ENCODE results near the gene SLC25A26. TPM values are rescaled to one million over a fixed set of nuclear protein-coding genes. Genes with fewer than 3 reads are reported as not detected.

SLC25A26 gene
- total and polyA plus RNA-seq, 9 donors = 17.3 to 32.3 (median 22.6) TPM

DNA sequence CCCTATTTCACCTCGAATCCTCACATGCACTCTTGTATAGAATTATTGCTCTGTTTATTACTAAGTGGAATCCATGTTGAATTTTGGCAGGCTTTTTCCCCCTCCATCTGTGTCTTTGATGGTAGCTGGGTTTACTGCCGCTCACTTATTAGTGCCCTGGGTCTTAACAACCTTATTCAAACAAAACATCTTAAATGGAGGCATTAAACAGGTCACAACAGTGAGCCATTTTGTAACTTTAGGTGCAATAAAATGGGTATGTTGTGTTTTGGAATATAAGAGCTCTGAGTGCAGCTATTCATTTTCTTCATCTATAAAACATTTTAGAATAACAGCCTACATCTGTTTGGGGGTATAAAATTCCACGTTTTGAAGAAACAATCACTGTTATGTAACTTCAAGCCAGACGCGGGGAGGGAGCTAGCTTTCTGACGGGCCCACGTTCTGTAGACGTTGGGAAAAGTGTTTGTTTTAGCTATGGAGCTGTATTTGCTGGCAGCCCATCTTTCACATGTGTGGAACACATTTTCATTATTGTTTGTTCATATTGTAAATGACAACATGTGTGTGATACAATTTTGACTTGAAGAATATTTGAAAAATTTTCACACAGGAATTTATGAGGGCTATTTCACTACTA, 122.0 kb downstream of the SLC25A26 start:
- no peak for DNase-seq
- H3K36me3 ChIP-seq = no peaks in the 10 kb centered on the region
- TF ChIP-seq, protein P1, sequence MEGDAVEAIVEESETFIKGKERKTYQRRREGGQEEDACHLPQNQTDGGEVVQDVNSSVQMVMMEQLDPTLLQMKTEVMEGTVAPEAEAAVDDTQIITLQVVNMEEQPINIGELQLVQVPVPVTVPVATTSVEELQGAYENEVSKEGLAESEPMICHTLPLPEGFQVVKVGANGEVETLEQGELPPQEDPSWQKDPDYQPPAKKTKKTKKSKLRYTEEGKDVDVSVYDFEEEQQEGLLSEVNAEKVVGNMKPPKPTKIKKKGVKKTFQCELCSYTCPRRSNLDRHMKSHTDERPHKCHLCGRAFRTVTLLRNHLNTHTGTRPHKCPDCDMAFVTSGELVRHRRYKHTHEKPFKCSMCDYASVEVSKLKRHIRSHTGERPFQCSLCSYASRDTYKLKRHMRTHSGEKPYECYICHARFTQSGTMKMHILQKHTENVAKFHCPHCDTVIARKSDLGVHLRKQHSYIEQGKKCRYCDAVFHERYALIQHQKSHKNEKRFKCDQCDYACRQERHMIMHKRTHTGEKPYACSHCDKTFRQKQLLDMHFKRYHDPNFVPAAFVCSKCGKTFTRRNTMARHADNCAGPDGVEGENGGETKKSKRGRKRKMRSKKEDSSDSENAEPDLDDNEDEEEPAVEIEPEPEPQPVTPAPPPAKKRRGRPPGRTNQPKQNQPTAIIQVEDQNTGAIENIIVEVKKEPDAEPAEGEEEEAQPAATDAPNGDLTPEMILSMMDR (IDR thresholded peaks at IDR 0.05) = no peak
- TF ChIP-seq EP300 (IDR thresholded peaks at IDR 0.05) = no peak
- no peak for TF ChIP-seq POLR2A (IDR thresholded peaks at IDR 0.05)
- intact Hi-C loops (cut with DNase I) = no loop called here
- no peaks in the 10 kb centered on the region for H3K27me3 ChIP-seq
- H3K4me1 ChIP-seq (ENCODE audit: insufficient read depth) = no peaks in the 10 kb centered on the region
- no peaks in the 10 kb centered on the region for H3K9me3 ChIP-seq
- no peak overlapping the region for H3K27ac ChIP-seq
- no peak overlapping the region for H3K4me3 ChIP-seq
- WGBS, 3 donors = 53 to 61% (median 58%) methylated on average over 8 of the region's 8 CpGs

DNA sequence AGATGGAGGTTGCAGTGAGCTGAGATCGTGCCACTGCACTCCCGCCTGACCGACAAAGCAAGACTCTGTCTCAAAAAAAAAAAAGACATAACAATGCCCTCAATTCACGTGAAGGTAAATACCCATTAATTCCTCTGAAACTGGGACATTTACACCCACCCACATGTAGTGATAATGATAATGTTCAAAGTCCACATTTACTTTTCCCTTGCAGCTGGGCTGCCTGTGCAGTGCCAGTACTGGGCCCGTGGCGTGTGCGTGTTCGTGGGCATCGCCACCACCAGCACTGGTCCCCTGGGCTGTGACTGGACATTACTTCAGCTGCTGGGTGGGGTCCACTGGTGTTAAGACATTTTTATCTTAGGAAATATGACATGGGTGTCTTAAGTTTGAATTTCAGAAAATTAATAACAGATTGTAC, 123.6 kb downstream of the SLC25A26 start:
- TF ChIP-seq EP300 (IDR thresholded peaks at IDR 0.05) (no peak), POLR2A (IDR thresholded peaks at IDR 0.05) (no peak)
- TF ChIP-seq, protein P1 (IDR thresholded peaks at IDR 0.05) = no peak
- no peak for DNase-seq
- H3K36me3 ChIP-seq = no peaks in the 10 kb centered on the region
- no peaks in the 10 kb centered on the region for H3K27me3 ChIP-seq
- 95 to 98% (median 96%) methylated on average over 9 of the region's 9 CpGs for WGBS, 3 donors
- no peaks in the 10 kb centered on the region for H3K4me1 ChIP-seq (ENCODE audit: insufficient read depth)
- intact Hi-C loops (cut with DNase I) = no loop called here
- no peak overlapping the region for H3K27ac ChIP-seq
- no peak overlapping the region for H3K4me3 ChIP-seq
- no peaks in the 10 kb centered on the region for H3K9me3 ChIP-seq

DNA sequence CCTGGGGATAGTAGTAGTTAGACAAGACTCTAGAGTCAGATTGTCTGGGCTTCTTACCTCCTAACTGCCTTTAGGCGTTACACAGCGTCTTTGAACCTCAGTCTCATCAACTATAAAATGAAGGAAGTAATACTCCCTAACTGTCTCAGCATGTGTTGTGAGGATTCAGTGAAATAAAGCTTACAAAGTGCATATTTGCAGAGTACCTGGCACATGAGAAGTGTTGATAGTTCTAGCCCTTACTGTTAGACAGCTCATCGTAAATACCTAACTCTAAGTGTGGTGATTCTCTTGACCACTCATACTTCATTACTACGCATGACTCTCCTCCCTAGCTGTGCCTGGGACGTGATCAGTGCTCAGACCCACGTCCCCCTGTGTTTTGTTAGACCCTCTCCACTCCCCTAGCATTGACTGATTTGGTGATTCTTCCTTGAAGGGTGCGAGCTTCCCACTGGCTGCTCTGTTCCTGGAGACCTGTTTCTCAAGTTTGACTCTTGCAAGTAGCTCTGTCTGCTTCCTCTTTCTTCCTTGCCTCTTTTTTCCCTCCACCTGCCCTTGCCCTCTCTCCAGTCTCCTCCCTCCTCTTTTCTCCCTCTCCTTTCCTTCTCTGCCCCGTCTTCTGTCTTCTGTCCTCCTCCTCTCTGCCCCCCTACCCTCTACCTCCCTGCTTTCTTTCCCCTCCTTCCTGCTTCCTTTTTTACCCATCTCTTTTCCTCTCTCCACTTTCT, 124.2 kb downstream of the SLC25A26 start:
- intact Hi-C loops (cut with DNase I) = no loop called here
- H3K27me3 ChIP-seq = no peaks in the 10 kb centered on the region
- TF ChIP-seq EP300 (IDR thresholded peaks at IDR 0.05) = no peak
- H3K36me3 ChIP-seq = no peaks in the 10 kb centered on the region
- H3K4me3 ChIP-seq = no peak overlapping the region
- DNase-seq = no peak
- WGBS, 3 donors = 90 to 95% (median 92%) methylated on average over 8 of the region's 8 CpGs
- no peaks in the 10 kb centered on the region for H3K4me1 ChIP-seq (ENCODE audit: insufficient read depth)
- no peak overlapping the region for H3K27ac ChIP-seq
- H3K9me3 ChIP-seq = no peaks in the 10 kb centered on the region

GRCh38 chr3:66348704-66349103, 127.9 kb downstream of the SLC25A26 start:
- no peaks in the 10 kb centered on the region for H3K9me3 ChIP-seq
- no peak for DNase-seq
- TF ChIP-seq, protein P1 (IDR thresholded peaks at IDR 0.05) = no peak
- H3K27ac ChIP-seq = no peak overlapping the region
- H3K36me3 ChIP-seq = no peaks in the 10 kb centered on the region
- no peaks in the 10 kb centered on the region for H3K4me1 ChIP-seq (ENCODE audit: insufficient read depth)
- no peak overlapping the region for H3K4me3 ChIP-seq
- WGBS, 3 donors = 84 to 91% (median 88%) methylated on average over 3 of the region's 3 CpGs
- no peaks in the 10 kb centered on the region for H3K27me3 ChIP-seq
- intact Hi-C loops (cut with DNase I) = no loop called here

- Histone ChIP-seq H3K36me3 (no peaks in the 10 kb centered on the region), H3K27me3 (no peaks in the 10 kb centered on the region), H3K4me3 (no peak overlapping the region), H3K27ac (no peak overlapping the region), H3K9me3 (no peaks in the 10 kb centered on the region), H3K4me1 (ENCODE audit: insufficient read depth) (no peaks in the 10 kb centered on the region)
- no peak for DNase-seq
- WGBS, 3 donors = 93 to 95% (median 94%) methylated on average over 8 of the region's 8 CpGs
- intact Hi-C loops (cut with DNase I) = no loop called here
- no peak for TF ChIP-seq POLR2A (IDR thresholded peaks at IDR 0.05)
Measured at GRCh38 chr3:66350601-66351000, 129.8 kb downstream of the SLC25A26 start.
